BE2C (cell line): ENCODE measurements around the gene GRHPR.

Experiments used
- DNase-seq: peaks from one replicate; pipeline ENCODE4 v3.0.0-alpha.2; 2020
- H3K27me3 ChIP-seq: fragments of 250-450 bp; sonication (Bioruptor Pico); 2 replicates; pipeline ENCODE4 v1.5.1; 2020; ENCODE audit warnings: mild to moderate bottlenecking
- H3K36me3 ChIP-seq: fragments of 250-450 bp; sonication (Bioruptor Pico); 2 replicates; pipeline ENCODE4 v1.5.1; 2020; ENCODE audit warnings: mild to moderate bottlenecking
- H3K4me1 ChIP-seq: fragments of 250-450 bp; sonication (Bioruptor Pico); 2 replicates; pipeline ENCODE4 v1.5.1; 2020
- H3K4me3 ChIP-seq: 2 replicates; pipeline ENCODE4 v1.5.1; 2011; ENCODE audit warnings: low read depth, low read length
- H3K9me3 ChIP-seq: fragments of 250-450 bp; sonication (Bioruptor Pico); 2 replicates; pipeline ENCODE4 v1.5.1; 2020
- TF ChIP-seq, protein P1 (sequence below): IDR thresholded peaks from 2 replicates; pipeline ENCODE4 v1.5.1; 2012; ENCODE audit warnings: mild to moderate bottlenecking, low read depth, low read length

GRHPR gene

GRCh38 chr9:37428345-37428744, 5.8 kb downstream of the GRHPR start:
- DNase-seq, result no peak
- Histone ChIP-seq H3K36me3 (peaks cover 48% of the 10 kb centered on the region), H3K27me3 (no peaks in the 10 kb centered on the region), H3K4me3 (no peak overlapping the region), H3K9me3 (no peaks in the 10 kb centered on the region), H3K4me1 (peaks cover 22% of the 10 kb centered on the region)
- TF ChIP-seq, protein P1, sequence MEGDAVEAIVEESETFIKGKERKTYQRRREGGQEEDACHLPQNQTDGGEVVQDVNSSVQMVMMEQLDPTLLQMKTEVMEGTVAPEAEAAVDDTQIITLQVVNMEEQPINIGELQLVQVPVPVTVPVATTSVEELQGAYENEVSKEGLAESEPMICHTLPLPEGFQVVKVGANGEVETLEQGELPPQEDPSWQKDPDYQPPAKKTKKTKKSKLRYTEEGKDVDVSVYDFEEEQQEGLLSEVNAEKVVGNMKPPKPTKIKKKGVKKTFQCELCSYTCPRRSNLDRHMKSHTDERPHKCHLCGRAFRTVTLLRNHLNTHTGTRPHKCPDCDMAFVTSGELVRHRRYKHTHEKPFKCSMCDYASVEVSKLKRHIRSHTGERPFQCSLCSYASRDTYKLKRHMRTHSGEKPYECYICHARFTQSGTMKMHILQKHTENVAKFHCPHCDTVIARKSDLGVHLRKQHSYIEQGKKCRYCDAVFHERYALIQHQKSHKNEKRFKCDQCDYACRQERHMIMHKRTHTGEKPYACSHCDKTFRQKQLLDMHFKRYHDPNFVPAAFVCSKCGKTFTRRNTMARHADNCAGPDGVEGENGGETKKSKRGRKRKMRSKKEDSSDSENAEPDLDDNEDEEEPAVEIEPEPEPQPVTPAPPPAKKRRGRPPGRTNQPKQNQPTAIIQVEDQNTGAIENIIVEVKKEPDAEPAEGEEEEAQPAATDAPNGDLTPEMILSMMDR, result no peak

DNA sequence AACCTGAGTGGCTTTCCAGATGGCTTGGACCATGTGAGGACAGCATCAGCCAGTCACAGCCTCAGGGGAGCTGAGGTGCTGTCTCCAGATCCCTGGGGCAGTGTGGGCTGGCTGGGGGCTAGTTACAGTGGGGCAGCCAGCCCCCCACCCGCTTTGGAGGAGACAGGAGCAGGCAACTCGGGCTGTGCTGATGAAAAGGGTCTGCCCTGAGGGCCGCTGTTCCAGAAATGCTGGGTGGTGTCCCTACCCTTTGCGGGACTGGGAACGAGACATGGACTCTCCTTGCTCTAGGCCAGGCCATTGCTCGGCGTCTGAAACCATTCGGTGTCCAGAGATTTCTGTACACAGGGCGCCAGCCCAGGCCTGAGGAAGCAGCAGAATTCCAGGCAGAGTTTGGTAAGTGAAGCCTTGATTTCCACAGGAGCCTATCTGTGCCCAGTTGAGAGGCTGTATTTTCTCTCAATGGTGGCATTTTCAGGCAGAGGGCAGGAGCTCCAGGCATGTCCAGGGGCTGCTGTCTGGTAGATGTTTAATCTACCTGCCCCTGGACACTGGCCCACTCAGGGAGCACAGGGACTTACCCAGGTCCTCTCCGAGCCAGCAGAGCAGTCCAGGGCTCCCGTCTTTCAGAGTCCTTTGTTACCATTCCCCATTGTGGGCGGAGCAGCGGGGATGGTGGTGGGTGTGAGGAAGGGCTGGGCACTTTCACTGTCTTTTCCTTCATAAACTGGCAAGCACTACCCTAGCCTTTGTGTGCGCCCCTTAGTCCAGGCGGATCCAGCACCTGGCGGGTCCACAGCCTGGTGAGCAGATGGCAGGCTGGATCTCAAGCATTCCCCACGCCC, 7.2 kb downstream of the GRHPR start:
- Histone ChIP-seq H3K27me3 (no peaks in the 10 kb centered on the region), H3K9me3 (no peaks in the 10 kb centered on the region), H3K4me1 (peaks cover 22% of the 10 kb centered on the region), H3K4me3 (no peak overlapping the region), H3K36me3 (peaks cover 56% of the 10 kb centered on the region)
- TF ChIP-seq, protein P1, result no peak
- peak; percentile 51 for DNase-seq

- TF ChIP-seq, protein P1, result peak; percentile 35
- H3K36me3 ChIP-seq, result peaks cover 63% of the 10 kb centered on the region
Measured at GRCh38 chr9:37430841-37431597, 8.5 kb downstream of the GRHPR start.

GRCh38 chr9:37432020-37432419, 9.5 kb downstream of the GRHPR start:
- TF ChIP-seq, protein P1, result no peak
- peaks cover 65% of the 10 kb centered on the region for H3K36me3 ChIP-seq
- H3K27me3 ChIP-seq, result no peaks in the 10 kb centered on the region
- no peak overlapping the region for H3K4me3 ChIP-seq
- no peak for DNase-seq
- no peaks in the 10 kb centered on the region for H3K9me3 ChIP-seq
- peaks cover 22% of the 10 kb centered on the region for H3K4me1 ChIP-seq

More at GRCh38 chr9:37430841-37431597, 8.5 kb downstream of the GRHPR start:
- no peaks in the 10 kb centered on the region for H3K27me3 ChIP-seq
- peaks cover 22% of the 10 kb centered on the region for H3K4me1 ChIP-seq
- DNase-seq, result peak; percentile 59
- H3K4me3 ChIP-seq, result no peak overlapping the region
- H3K9me3 ChIP-seq, result no peaks in the 10 kb centered on the region

- Histone ChIP-seq H3K36me3 (peaks cover 65% of the 10 kb centered on the region), H3K4me1 (peaks cover 19% of the 10 kb centered on the region), H3K4me3 (no peak overlapping the region), H3K27me3 (no peaks in the 10 kb centered on the region), H3K9me3 (no peaks in the 10 kb centered on the region)
- no peak for DNase-seq
- TF ChIP-seq, protein P1, result no peak
Measured at GRCh38 chr9:37433867-37434371, 11.4 kb downstream of the GRHPR start.
